HG03280 (cell line): ENCODE results near the gene ITGA1.
A peak's percentile ranks its signal among the peaks of the same experiment; 100 is the strongest.
"Not testable (repeated sequence)": the region's sequence is repeated elsewhere in the genome, so short reads cannot be mapped to it uniquely, and the experiment has no call there.

Experiments
- ATAC-seq: cut with Tn5 transposase; IDR thresholded peaks from one replicate; pipeline ENCODE4 v1.9.1; 2021; ENCODE audit warnings: mild to moderate bottlenecking, moderate library complexity; ENCODE audit not compliant: unreplicated experiment

Gene ITGA1

DNA sequence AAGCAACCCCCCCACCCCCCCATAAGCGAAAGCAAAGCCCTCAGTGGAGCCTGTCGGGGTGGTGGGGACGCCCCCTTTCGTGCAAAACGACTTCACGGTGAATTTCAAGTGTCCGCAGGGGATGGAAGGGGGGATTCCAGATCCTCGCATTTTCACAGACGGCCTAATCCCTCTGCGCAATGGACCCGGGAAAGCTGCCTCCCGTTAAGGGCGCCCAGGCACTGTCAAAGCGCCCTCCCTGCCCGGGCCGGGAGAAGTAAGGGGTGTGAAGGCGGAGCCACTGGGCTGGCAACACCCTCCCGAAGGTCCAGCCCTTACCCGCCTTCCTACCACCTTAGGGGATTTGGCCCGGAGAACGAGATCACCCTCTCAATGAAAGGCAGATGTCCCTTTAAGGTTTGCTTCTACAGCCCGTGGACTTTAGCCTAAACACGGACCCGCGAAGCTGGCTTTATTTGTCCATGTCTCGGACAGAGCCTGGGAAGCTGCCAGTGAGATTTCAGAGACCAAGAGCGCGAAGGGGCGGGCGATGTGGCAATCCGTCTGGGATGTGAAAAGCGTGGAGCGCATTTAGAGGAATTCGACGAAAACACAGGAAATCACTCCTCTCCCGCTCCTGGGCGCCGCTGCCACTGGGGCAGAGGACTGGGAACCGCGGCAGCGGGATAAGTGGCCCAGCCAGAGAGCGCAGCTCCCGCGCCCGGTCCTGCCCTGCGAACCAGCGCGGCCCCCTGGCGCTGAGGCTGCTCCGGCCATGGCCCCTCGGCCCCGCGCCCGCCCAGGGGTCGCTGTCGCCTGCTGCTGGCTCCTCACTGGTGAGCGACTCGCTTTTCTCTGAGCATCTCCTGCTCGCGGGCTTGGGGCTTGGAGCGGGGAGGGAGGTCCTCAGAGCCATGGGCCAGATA, at the start of gene ITGA1, which contains the start of gene PELO:
Gene ITGA1, plus strand, starts transcription at position 317 of the 905 bp plus-strand sequence. Its CDS starts 438 bp downstream, at position 755.
Gene PELO, plus strand, starts transcription at position 317 of the 905 bp plus-strand sequence. CDS start 12,479 bp downstream, outside the sequence.
- ATAC-seq = peak; percentile 58

DNA sequence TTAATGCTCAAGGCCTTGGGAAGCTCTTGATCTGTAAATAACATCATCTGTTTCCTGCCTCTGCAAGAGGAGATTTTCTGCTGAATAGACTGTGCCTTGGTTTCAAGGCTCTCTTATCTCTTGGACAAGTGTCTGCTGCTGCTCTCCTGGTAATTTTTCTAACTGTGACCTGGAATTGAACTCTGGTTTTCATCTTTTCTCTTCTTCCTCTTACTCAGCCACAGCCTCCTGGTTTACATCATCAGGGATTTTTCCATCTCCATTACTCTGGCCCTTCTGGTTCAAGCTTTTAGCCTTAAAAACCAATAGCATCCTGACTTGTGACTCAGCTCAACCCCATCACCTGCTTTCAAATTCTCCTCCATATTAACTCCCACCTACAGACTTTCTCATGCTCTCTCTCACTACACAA, 49.6 kb upstream of the ITGA1 start:
- ATAC-seq = no peak

GRCh38 chr5:52740007-52740406, 47.7 kb upstream of the ITGA1 start:
- no peak for ATAC-seq

DNA sequence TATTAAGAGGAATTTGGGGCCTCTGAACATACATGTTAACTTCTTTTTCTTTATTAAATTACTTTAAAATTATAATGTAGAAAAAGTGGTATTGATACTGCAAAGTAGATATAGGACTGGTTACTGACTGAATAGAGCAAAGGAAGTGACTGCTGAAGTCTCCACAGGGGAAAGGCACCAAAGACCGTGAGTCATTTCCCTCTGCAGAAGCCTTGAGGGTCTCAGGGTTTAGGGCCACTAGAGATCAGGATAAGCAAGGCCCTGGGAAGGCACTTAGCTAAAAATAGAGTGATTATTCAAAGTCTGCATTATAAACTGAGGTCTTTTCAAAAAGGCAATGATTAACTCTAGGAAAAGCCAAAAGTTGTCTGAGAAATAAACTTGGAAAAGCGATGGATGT, 44.7 kb upstream of the ITGA1 start:
- no peak for ATAC-seq

- no peak for ATAC-seq
Measured at GRCh38 chr5:52743529-52743928, 44.2 kb upstream of the ITGA1 start.

- ATAC-seq = no peak
Measured at GRCh38 chr5:52743970-52744369, 43.7 kb upstream of the ITGA1 start.

DNA sequence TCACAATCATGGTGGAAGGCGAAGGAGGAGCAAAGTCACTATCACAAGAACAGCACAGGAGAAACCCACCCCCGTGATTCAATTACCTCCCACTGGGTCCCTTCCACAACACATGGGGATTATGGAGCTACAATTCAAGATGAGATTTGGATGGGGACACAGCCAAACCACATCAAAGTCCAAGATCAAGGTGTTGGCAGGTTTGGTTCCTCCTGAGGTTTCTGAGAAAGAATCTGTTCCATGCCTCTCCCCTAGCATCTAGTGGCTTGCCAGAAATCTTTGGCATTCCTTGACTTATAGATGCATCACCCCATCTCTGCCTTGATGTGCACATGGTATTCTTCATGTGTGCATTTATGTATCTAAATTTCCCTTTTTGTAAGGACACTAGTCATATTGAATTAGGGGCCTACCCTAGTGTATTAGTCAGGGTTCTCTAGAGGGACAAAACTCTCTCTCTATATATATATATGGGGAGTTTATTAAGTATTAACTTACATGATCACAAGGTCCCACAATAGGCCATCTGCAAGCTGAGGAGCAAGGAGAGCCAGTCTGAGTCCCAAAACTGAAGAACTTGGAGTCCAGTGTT, 42.8 kb upstream of the ITGA1 start:
- ATAC-seq = not testable (repeated sequence)

- ATAC-seq = no peak
Measured at GRCh38 chr5:52746539-52746938, 41.2 kb upstream of the ITGA1 start.

- ATAC-seq = no peak
Measured at GRCh38 chr5:52748590-52748989, 39.1 kb upstream of the ITGA1 start.

DNA sequence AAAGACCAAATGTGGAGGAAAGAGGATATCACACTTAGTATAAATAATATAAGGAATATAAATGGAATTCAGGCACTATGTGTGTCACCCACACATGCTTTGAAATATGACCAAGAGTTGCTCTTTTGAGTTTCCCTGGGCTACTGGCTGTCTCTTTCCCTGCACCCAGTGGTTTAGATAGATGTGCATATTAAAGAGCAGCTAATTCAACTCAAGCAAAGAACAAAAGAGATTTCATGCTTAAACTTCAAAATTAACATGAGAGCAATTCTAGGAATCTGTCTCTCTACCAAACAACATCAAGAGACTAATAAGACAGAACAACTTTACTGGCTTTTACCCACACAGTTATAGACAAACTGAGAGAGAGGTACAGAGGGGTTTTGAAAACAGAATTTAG, 38.0 kb upstream of the ITGA1 start:
- ATAC-seq = no peak

- ATAC-seq = no peak
Measured at GRCh38 chr5:52751137-52751536, 36.6 kb upstream of the ITGA1 start.

DNA sequence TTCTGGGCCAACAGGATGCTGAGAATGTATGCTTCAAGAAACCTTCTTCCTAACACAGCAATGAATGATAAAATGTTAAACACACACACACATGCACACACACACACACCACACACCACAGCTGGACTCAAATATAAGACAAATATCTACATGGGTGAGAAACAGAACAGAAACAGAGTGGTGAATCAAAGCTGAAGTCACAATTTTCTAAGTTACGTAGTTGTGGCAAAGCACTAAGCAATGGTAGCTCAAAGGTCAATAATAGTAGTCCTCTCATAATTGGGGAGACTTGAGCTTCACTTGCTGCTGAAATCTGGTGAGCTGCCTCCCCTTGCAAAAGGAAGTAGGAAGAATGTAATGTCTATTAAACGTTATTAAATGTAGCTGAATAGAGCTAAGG, 33.7 kb upstream of the ITGA1 start:
- no peak for ATAC-seq

- no peak for ATAC-seq
Measured at GRCh38 chr5:52757527-52757926, 30.2 kb upstream of the ITGA1 start.

- ATAC-seq = no peak
Measured at GRCh38 chr5:52758014-52758413, 29.7 kb upstream of the ITGA1 start.

GRCh38 chr5:52759331-52759730, 28.4 kb upstream of the ITGA1 start:
- no peak for ATAC-seq

- ATAC-seq = no peak
Measured at GRCh38 chr5:52760695-52761366, 26.9 kb upstream of the ITGA1 start.

DNA sequence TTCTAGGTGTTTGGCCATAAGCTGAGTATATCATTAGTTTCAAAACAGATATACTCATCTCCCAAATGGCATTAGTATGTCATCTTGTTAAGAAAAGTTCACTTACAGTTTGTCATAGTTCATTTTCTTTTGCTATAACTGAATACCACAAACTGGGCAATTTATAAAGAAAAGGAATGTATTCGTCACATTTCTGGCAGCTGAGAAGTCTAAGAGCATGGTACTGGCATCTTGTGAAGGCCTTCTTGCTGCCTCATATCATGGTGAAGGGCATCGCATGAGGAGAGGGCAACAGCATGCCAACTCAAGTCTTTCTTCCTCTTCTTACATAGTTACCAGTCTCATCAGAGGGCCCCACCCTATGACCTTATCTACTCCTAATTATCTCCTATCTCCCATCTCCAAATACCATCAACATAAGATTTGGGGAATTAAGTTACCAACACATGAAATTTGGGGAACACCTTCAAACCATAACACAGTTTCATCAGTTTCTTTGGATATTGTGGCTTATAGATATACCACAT, 20.4 kb upstream of the ITGA1 start:
- no peak for ATAC-seq

DNA sequence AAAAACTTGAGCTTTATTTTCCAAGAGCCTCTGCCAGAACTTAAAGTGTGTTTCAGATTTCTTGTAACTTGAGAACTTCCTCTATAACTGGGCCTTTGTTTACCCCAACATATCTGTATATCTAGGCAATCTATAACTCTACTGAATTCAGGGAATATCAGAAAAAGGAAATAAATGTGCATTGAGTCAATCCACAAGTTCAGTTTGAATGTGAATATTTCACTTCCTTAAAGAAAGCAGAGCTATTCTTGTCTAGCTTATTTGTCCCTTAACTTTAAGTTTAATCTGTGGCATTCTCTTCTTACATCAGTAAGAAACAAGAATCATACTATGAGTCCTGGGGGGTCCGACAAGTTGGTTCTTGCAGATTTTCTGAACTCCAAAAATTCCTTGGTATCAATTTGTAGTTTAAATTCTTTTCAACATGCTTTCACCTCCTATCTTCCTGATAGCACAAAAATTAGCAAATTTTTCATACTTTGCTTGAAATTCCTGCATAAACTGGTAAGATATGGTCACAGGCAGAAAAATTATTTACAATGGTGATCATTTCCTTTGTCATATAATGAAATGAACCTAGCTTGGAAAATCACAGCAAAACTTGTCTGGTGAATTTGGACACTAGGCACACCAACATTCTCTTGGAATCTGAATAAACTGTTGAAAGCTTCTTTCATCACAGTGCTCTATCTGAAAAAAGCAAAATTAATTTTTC, 19.8 kb upstream of the ITGA1 start:
- no peak for ATAC-seq

DNA sequence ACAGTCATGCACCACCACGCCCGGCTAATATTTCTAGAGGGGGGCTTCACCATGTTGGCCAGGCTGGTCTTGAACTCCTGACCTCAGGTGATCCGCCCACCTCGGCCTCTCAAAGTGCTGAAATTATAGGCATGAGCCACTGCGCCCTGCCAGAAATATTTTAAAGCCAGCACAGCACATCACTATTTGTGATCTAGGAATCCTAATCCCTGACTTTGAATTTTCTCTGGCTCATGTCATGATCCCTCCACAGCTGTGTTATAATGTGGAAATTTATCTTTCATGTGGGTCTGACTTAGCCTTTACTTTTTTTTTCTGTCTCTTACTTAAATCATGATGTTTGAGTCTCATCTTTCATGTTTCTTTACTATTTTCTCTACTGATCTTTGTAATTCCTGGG, 18.7 kb upstream of the ITGA1 start:
- ATAC-seq = no peak

- no peak for ATAC-seq
Measured at GRCh38 chr5:52770287-52770939, 17.3 kb upstream of the ITGA1 start.
